ENCODE results near the gene PELI2. TPM values are rescaled to one million over a fixed set of nuclear protein-coding genes. Genes with fewer than 3 reads are reported as not detected.
A peak's percentile ranks its signal among the peaks of the same experiment; 100 is the strongest.

PELI2 gene
- total and polyA plus RNA-seq, 2 experiments from 2014 or later = 8.0 to 24.5 TPM

- H2AFZ ChIP-seq = no peak overlapping the region
- no peak overlapping the region for H3K27ac ChIP-seq (ENCODE audit: low read depth)
- no peaks in the 10 kb centered on the region for H3K36me3 Mint-ChIP-seq (ENCODE audit: low read depth)
- H3K4me1 Mint-ChIP-seq = peaks cover 2% of the 10 kb centered on the region; the same call in 2 of the 3 replicates
- H3K4me1 ChIP-seq (ENCODE audit: insufficient read depth) = peaks cover 3% of the 10 kb centered on the region; the same call in 1 of the 2 replicates
- no peak for ATAC-seq
- H3K4me3 Mint-ChIP-seq = no peak overlapping the region
- no peak overlapping the region for H3K4me2 ChIP-seq
- no peak for TF ChIP-seq NANOG (IDR thresholded peaks at IDR 0.05; ENCODE audit: borderline replicate concordance)
- no peak for TF ChIP-seq POLR2AphosphoS5 (IDR thresholded peaks at IDR 0.05; ENCODE audit: low read depth)
- no peak for TF ChIP-seq STAT1 (IDR thresholded peaks at IDR 0.05; ENCODE audit: unreplicated experiment)
- no peak for TF ChIP-seq ZNF331 (CRISPR knock-in tag; IDR thresholded peaks at IDR 0.05; ENCODE audit: low read depth)
- TF ChIP-seq CREB1 (CRISPR knock-in tag; IDR thresholded peaks at IDR 0.05; ENCODE audit: low read depth) = no peak
- TF ChIP-seq ZNF114 (CRISPR knock-in tag; IDR thresholded peaks at IDR 0.05) = no peak
- H3K4me3 ChIP-seq = no peak overlapping the region
- H3K36me3 ChIP-seq (ENCODE audit: insufficient read depth) = no peaks in the 10 kb centered on the region
- H3K27me3 Mint-ChIP-seq (ENCODE audit: insufficient read depth, low read depth, poor library complexity) = no peaks in the 10 kb centered on the region
- H3K9me2 ChIP-seq (ENCODE audit: insufficient read depth) = no peaks in the 10 kb centered on the region
- H4K20me1 ChIP-seq (replicated peaks; ENCODE audit: insufficient read depth) = no peaks in the 10 kb centered on the region; the same call in none of the 2 replicates
- no peak overlapping the region for H3K27ac Mint-ChIP-seq
- no peaks in the 10 kb centered on the region for H3K79me2 ChIP-seq (replicated peaks; ENCODE audit: insufficient read depth)
- DNase-seq (ENCODE audit: low spot score) = no peak
- H3K9me3 Mint-ChIP-seq = no peaks in the 10 kb centered on the region
- no peaks in the 10 kb centered on the region for H3F3A ChIP-seq (replicated peaks; ENCODE audit: low read depth)
- no peaks in the 10 kb centered on the region for H3K27me3 ChIP-seq (ENCODE audit: insufficient read depth)
Measured at GRCh38 chr14:56241461-56241860, 123.2 kb downstream of the PELI2 start.

- no peak overlapping the region for H3K4me3 Mint-ChIP-seq
- no peaks in the 10 kb centered on the region for H3K27me3 Mint-ChIP-seq (ENCODE audit: insufficient read depth, low read depth, poor library complexity)
- H3K9me3 Mint-ChIP-seq = no peaks in the 10 kb centered on the region
- H3K4me1 Mint-ChIP-seq = peaks cover 2% of the 10 kb centered on the region; the same call in 2 of the 3 replicates
- H3K27ac ChIP-seq (ENCODE audit: low read depth) = no peak overlapping the region
- no peaks in the 10 kb centered on the region; the same call in 1 of the 2 replicates for H4K20me1 ChIP-seq (replicated peaks; ENCODE audit: insufficient read depth)
- H3K79me2 ChIP-seq (replicated peaks; ENCODE audit: insufficient read depth) = no peaks in the 10 kb centered on the region
- H3K36me3 ChIP-seq (ENCODE audit: insufficient read depth) = no peaks in the 10 kb centered on the region
- no peaks in the 10 kb centered on the region for H3K36me3 Mint-ChIP-seq (ENCODE audit: low read depth)
- no peaks in the 10 kb centered on the region for H3K4me1 ChIP-seq (ENCODE audit: insufficient read depth)
- ATAC-seq (peak; percentile 75), DNase-seq (ENCODE audit: low spot score) (peak; percentile 31)
- no peak overlapping the region for H3K4me2 ChIP-seq
- no peaks in the 10 kb centered on the region for H3F3A ChIP-seq (replicated peaks; ENCODE audit: low read depth)
- H2AFZ ChIP-seq = no peak overlapping the region
- H3K9me2 ChIP-seq (ENCODE audit: insufficient read depth) = no peaks in the 10 kb centered on the region
- no peaks in the 10 kb centered on the region for H3K27me3 ChIP-seq (ENCODE audit: insufficient read depth)
- H3K4me3 ChIP-seq = no peak overlapping the region
- no peak overlapping the region for H3K27ac Mint-ChIP-seq
- TF ChIP-seq EZH2phosphoT487 (IDR thresholded peaks at IDR 0.05; ENCODE audit: unreplicated experiment) (no peak), STAT1 (IDR thresholded peaks at IDR 0.05; ENCODE audit: unreplicated experiment) (no peak), NANOG (IDR thresholded peaks at IDR 0.05; ENCODE audit: borderline replicate concordance) (no peak), ZNF331 (CRISPR knock-in tag; IDR thresholded peaks at IDR 0.05; ENCODE audit: low read depth) (no peak), POLR2AphosphoS5 (IDR thresholded peaks at IDR 0.05; ENCODE audit: low read depth) (no peak), ETS1 (IDR thresholded peaks at IDR 0.05) (no peak), CREB1 (CRISPR knock-in tag; IDR thresholded peaks at IDR 0.05; ENCODE audit: low read depth) (no peak), REST (IDR thresholded peaks at IDR 0.05; ENCODE audit: unreplicated experiment) (no peak), JUNB (IDR thresholded peaks at IDR 0.05; ENCODE audit: unreplicated experiment) (no peak), ZNF114 (CRISPR knock-in tag; IDR thresholded peaks at IDR 0.05) (no peak), EZH2 (IDR thresholded peaks at IDR 0.05; ENCODE audit: low read depth, unreplicated experiment) (no peak)
Measured at GRCh38 chr14:56243110-56243509, 124.9 kb downstream of the PELI2 start.

Data from GM23338 (cell line).